ENCODE results near the gene DGCR8.

Gene DGCR8

DNA sequence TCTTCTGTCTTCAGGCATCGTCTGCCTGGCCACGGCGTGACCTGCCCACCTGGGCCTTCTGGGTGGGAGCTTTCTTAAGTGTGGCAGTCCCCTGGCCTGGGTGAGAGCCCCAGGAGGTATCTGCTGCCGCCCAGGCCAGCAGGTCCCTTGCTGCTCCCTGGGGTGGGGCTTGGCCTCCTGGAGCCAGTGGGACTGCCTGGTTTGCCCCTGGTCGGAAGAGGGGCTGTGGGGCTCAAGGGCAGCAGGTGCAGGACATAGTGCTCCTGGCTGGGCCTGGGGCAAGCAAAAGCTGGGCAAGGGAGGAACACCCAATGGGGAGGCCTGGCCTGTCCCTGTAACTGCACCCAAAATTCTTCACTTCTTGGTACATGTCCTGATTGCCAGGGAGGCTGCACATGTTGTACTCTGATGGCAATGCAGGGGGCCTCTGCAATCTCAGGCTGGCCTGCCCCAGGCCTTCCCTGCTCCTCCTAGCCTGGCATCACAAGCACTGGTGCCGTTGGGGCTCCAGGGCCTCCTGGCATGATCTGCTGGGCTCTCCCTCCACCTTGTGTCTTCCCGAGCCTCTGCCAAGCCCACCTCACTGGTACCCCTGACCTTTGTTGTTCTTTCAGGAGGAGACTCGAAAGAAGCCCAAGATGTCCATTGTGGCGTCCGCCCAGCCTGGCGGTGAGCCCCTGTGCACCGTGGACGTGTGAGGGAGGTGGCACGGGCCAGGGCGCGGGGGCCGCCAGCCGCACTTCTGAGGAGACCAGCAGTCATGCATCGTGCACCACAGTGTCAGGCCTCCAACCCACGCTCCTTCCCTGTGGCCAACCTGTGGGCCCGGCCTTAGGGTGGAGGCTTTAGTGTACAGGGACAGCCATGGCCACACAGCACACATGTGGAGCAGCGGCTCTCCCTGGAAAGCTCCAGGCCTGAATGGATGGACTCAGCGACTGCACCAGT lies 29.6 kb downstream of the DGCR8 start:
- no peak for DNase-seq (ENCODE audit: low read depth)

DNA sequence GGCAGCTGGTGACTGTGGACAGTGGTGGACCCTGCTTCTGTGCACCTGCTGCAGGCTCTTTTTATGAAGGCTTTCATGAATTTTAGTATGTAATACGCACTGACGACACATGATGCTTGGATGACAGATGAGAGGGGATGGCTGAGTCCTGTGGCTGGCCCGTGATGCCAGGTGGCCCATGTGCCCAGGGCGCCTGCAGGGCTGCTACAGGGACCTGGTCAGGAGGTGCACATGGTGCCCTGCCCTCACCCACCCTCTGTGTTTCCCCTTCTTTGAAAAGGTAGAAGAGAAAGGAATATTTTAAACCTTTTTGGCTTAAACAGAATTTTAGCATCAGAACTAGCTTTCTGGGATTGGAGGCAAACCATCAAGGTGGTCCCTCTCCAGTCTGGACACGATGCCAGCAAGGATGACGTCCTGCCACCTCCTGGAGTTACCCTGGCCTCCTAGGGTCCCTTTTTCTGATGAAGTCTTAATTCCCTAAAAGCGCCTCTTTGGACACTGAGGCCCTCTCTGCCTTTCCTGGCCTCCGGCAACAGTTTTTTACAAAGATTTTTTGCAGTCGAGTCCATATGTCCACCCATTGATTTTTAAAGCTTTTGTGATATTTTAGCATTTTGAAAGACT lies 30.4 kb downstream of the DGCR8 start:
- no peak for DNase-seq (ENCODE audit: low read depth)

DNA sequence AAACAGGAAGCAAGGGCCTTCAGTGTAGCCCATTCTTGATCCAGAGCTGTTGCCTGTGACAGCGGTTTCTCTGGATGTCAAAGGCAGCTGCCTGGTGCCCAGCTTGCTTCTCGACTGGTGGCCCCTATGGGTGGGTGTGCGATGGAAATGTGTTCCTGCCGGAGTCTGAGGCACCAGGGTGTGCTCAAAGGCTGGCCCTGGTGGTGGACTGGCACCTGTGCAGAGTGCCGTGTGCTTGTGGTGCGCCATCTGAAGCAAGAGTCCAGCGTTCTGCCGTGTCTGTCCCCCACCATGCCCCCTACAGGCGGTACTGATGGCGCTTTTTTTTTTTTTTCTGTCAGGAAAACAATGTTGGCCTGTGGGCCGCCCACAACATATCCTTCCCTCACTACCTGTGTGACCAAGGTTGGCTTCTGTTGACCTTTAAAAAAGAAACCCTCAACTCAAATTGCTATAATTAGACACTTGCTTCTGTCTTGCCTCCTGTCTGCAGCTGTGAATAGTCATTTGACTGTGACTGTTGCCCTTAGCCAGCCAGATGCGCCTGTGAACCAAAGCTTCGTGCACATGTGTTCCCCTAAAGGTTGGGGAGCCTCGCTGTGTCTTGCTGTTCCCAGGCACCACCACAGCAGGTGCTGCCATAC lies 31.1 kb downstream of the DGCR8 start:
- DNase-seq (ENCODE audit: low read depth), result no peak

DNA sequence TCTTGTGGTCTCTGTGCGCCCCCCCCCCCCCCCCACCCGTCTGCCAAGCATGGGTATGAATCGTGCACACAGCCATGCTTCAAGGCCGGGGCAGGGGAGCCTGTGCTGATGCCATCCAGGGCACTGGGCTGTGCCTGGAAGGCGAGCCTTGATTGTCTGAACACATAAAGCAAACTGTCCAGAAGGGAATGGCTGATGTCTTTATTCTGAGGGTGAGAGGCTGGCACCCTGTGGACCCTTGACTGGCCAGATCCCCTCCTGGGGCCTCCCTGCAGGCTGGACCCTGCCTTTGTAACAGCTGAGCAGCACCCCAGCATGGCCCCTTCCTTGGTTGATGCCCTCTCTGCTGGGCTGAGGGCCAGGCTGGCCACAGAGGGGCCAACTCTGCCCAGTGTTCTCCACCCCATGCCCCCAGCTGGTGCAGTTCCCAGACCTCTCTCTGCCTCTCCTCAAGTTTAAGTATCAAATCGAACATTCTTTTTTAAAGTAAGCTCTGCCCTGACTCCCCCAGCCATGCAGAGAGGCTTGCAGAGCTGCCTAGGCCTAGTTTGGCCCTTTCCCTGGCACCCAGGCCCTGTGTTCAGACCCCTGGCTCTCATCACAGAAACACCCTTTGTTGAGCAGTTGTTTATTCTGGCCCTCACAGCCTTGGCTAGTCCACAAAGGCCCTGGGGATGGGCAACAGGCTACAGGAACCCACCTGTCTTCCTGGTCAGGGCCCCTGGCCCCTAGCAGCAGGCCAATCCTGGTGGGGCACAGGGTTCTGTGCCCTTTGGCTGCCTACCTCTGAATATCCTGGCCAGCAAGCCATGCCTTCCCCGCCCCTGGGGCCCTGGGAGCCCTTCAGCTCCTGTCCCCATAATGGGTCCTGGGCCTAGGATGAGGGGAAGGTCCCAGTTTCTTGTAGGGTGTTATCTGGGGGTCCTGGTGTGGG lies 31.9 kb downstream of the DGCR8 start:
- DNase-seq (ENCODE audit: low read depth), result no peak

DNA sequence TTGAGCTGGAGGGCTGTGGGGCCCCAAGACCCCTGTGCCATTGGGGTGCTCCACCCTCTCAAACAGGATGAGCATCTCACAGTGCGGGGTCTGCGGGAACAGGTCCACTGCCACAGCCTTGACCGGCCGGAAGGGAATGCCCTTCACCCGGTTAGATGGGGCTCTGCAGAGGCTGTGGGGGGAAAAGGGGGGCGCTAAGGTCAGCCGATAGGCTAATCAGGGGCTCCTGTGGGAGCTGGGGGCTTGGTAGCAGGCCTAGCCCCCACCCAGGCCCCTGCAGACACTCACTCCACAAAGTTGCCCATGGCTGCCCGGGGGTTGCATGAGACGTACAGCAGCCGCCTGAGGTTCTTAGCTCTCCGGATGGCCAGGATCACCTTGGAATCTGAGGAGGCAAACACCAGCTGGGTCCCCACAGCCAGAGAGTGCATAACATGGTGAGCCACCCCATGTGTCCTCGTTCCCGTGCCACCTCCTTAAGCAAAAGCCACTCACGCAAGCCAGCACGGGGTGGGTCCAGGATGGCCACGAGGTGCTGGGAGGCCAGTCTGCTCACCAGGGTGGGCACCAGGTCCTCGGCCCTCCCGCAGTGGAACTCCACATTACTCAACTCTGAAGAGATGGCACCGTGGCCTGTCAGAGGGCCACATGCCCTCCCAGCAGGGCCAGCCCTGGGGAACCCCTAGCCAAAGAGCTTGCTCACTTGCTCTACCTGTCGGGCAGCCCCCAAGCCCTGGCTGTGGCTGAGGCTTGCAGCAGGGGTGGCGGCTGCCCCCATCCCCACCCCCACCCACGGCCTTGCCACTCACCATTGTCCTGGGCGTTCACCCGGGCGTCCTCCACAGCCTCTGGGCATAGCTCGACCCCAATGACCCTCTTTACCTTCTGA lies 32.8 kb downstream of the DGCR8 start:
- DNase-seq (ENCODE audit: low read depth), result no peak

DNA sequence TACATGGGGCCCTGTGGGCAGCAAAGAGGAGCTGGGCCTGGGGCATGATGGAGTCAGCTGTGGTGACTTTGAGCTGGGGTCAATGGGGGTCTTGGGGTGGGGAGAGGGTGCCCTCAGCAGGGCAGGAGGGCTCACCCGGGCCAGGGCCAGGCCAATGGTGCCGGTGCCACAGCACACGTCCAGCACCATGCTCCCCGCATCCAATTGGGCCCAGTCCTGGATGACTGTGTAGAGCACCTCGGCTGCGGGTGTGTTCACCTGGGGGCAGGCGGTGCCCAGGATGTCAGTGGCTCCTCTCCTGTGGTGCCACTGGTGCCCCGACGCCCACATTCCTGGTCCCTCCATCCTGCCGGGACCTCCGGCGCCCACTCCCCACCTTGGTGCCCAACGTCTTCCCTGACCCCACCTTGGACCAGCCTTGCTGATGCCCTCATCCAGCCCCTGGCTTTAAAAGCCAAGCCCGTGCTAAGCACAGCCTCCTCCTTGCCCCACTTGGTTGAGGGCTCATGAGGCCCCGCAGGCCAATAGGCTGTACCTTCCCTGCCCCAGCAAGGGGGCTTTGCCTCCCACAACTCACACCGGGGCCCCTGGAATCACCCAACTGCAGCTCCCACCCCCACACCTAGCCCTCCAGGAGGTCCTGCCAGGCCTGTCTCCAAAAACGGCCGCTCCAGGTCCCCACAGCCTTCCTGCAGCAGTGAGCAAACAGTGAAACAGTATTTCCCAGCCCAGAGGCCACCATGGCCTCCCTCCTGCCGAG lies 33.7 kb downstream of the DGCR8 start:
- no peak for DNase-seq (ENCODE audit: low read depth)

DNA sequence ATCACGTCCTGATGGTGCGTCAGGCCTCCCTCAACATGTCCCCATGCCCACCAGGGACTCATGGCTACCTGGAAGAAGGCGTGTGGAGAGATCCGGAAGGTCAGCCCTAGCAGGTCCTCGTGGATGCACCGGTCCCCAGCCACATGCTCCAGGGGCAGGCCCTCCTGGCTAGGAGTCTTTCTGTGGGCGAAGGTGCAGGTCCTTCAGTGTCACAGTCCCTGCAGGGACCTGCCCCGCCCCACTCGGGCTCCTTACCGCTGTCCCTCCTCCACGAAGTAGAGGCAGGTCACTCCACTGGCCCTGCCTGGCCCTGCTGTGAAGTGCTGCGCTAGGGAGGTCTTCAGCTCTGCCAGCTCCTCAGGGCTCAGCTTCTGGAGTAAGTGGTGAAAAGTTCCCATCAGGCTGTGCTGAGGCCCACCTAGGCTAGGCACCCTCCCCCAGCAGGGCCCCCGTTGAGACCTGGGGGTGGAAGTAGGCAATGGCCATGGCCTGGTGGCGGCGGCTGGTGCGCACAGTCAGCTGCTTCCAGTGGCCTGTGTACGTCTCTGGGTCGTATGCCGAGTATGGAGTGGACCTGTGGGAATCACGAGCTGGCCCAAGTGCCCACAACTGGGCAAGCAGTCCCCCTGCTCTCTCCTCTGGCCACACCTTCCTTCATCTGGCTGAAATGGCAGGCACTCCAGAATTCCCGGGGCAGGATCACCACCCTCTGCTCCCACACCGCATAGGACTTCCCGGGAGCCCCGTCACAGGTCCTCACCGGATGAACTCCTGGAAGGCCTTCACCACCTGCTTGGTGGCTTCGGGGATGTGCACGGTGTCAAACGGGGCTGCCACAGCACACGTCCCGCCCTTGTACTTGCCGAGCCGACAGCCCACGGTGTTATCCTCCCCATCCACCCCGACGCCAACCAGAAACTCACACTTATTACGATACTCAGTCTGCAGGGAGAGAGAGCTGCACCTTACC lies 34.8 kb downstream of the DGCR8 start:
- no peak for DNase-seq (ENCODE audit: low read depth)

DNA sequence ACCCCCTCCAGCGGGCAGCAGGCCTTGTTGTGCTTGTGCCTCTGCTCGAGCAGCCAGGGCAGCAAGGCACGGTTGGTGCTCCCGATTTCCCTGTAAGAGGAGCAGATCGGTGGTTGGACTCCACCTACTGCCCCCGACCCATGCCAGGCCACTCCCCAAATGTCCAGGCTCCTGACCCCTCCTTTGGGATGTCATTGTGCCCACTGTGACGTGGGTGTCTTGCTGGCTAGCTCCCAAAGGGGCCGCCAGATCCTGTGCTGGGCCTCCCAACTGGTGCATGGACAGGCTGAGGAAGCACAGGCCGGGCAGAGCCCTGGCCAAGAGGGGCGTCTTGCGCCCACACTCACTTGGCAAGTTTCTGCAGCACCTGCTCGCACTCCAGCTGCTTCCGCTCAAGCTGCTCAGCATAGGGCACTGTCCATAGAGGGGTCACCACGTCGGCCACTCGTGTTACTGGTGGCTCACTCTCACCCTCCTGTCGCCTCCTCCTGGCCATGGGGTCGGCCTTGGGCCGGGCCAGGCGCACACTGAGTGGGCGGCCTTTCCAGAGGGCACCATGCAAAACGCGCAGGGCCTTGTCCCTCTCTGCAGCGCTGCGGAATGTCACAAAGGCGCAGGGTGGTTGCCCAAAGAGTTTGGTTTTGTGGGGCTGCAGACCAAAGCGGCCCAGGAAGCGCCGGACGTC lies 35.8 kb downstream of the DGCR8 start, which contains the start of gene RANBP1:
Gene RANBP1 (plus strand): TSS at position 414 of the 685 bp plus-strand sequence. CDS start 81 bp downstream, at position 495.
- no peak for DNase-seq (ENCODE audit: low read depth)

DNA sequence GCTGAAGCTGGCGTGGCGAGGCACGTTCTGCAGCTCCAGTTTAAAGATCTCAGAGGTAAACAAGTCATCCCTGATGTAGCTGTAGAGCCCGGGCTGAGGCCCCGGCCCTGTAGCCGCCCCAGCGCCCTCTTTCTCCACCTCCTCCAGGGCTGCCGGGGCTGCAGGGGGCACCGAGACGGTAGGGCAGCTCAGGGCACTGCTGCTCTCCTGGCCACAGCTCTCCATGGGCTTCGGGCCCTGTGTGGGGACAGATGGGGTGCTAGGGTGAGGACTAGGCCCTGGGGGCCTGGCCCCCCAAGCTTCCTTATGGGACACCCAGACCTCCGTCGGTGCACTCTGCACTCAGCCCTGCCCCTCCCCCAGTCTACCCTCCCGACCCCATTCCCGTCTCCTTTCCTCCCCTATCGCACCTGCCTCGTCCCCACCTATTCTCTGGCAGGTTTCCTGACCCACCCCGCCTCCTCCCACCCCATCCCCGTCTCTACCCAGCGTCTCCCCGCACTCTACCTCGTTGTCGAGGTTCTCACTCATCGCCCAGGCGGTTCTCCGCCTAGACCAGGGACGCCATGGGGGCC lies 36.4 kb downstream of the DGCR8 start:
- DNase-seq (ENCODE audit: low read depth), result no peak

DNA sequence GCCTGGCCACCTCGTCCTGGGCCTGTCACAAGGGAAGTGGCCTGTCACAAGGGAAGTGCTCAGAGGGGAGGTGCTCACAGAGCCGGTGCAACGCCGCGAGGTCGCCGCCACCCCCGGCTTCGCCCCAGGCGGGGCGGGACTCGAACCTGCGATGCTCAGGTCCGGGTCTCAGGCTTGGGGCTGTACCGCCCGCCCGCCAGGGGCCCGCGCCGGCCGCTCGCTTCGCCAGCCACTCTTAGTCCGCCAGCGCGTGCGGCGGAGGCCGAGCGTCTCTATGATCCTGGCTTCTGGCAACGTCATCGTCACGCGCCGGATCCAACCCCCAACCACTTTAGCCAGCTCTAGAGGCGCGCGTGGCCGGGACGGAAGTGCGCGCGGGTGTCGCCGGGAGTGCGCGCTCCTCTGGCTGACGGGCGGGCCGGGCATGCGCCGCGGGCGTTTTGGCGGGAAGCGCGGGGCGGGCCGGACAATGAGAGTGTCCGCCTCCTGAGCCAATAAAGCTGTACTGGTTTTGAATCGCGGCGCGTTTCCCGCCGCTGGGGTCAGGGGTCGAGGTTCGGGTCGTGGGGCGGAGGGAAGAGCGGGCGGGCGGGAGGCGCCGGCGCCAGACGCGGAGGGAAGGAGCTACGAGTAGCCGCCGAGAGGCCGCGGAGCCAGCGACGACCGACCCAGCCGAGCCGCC lies 37.1 kb downstream of the DGCR8 start, which contains the start of gene TRMT2A:
Gene TRMT2A (minus strand): TSS at position 276 of the 682 bp plus-strand sequence. CDS start 320 bp downstream, outside the sequence.
- DNase-seq (ENCODE audit: low read depth), result peak; percentile 94

DNA sequence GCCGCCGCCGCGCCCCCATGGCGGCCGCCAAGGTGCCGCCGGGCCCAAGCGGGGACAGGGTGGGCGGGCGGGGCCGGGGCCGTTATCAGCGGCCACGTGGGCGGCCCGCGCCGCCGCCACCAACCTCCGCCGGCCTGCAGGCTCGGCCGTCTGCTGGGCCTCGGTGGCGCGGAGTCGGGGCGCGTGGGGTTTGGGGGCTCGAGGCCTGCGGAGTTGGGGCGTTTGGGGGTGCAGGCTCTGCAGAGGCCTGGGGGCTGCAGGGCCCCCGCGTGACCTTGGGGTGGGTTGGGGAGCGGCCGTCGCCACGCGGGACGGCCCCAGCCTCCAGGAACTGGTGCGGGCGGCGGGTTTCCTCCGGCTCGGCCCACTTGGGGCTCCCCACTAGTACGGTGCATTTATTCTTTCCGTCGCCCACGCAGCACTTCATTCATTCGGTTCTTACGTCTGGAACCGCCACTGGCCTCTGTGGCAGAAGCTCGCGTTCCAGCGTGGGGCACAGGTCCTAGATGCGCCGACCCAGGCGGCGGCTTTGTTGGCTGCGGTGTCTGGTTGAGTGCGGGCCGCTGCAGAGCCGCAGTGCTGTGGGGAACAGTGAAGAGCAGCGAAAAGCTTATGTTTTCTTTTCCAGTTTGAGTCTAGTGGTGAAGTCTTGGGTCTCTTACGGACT lies 37.7 kb downstream of the DGCR8 start:
- no peak for DNase-seq (ENCODE audit: low read depth)

DNA sequence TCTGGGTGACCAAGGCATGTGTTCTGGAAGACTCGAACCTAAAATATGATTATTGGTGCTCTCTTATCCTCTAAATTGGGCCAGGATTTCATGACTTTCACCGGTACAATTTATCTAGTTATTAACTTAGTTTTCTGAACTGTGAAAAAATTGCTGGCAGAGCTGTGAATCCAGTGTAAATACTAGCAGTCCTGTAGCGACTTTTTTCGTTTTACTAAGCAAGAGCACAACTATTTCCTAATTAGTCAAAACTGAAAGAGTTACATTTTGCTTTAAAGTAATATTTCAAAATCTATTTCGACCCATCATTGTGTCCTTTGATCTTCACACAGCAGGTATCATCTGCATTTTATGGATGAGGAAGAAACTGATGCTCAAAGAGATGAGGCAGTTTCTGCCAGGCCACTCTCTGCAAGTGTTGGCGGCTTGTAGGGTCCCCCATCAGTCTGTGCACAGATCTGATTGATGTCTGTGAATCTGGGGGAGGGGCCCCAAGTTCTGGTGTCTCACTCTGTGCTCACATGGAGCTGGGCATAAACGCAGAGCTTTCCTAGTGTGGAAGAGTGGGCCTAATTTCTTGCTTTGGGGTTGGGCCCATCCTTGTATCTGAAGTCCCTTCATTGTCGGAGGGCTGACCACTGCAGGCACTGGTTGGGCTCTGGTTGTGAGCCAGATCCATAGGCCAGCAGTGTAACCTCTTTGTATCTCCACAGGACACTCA lies 38.4 kb downstream of the DGCR8 start:
- DNase-seq (ENCODE audit: low read depth), result no peak

DNA sequence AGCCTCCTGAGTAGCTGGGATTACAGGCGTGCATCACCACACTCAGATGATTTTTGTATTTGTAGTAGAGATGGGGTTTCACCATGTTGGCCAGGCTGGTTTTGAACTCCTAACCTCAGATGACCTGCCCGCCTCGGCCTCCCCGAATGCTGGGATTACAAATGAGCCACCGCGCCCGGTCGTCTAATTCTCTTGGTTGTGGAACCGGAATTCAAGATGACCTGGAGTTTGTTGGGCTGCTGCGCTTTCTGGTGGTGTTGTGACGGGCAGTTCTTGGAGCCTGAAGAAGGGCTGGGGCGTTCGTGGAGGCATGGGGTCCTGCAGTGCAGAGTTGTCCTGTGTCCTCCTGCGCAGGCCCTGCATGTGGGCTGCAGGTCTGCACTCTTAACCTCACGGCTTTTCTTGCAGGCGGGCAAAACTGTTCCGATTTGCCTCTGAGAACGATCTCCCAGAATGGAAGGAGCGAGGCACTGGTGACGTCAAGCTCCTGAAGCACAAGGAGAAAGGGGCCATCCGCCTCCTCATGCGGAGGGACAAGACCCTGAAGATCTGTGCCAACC lies 41.9 kb downstream of the DGCR8 start:
- DNase-seq (ENCODE audit: low read depth), result no peak

DNA sequence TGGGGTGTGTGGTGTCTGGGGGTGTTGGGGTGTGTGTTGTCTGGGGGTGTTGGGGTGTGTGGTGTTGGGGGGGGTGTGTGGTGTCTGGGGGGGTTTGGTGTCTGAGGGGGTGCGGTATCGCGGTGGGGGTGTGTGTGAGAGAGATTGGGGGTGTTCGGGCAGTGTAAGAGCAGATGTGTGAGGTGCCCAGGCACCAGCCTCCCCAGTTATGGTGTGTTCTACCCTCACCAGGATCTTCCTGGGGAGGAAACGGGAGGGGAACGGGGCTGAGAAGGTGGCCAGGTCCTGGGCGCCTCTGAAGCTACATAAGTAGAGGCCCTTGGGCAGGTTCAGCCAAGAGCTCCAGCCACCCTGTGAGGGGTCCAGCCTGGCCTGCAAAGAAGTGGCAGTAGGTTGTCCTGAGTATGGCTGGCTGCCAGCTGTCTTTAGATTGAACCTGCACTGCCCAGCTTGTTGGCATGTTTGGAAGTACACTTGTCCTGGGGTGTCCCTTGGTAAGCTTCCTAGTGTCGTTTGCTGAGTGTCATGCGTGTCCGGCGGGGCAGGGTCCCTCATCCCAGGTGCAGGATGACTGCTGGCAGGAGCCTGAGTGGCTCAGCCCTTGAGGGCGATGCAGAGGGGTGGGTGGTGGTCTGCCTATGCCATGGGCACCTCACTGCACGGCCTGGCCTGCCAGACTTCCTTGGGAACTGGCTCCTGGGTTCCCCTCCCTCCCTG lies 43.5 kb downstream of the DGCR8 start:
- DNase-seq (ENCODE audit: low read depth), result no peak

Measured in T follicular helper cell (primary cell).